Activated CD4-positive, alpha-beta T cell treated with anti-CD3 and anti-CD28 coated beads, Interleukin-2, amount 50 U/mL, for 1 hour (primary cell): ENCODE data around the gene STX2.
"Not testable (repeated sequence)": the region's sequence is repeated elsewhere in the genome, so short reads cannot be mapped to it uniquely, and the experiment has no call there.

Experiments used
- DNase-seq: peaks from one replicate; pipeline ENCODE4 v3.0.0-alpha.2; 2020

The STX2 gene

GRCh38 chr12:130868412-130868811, 29.4 kb upstream of the STX2 start:
- DNase-seq: no peak

GRCh38 chr12:130863298-130863697, 24.2 kb upstream of the STX2 start:
- no peak for DNase-seq

- not testable (repeated sequence) for DNase-seq
Observed at GRCh38 chr12:130862771-130863170, 23.7 kb upstream of the STX2 start.

GRCh38 chr12:130862161-130862560, 23.1 kb upstream of the STX2 start:
- DNase-seq: no peak

- no peak for DNase-seq
Observed at GRCh38 chr12:130860311-130860710, 21.3 kb upstream of the STX2 start.

GRCh38 chr12:130859161-130859560, 20.1 kb upstream of the STX2 start:
- no peak for DNase-seq

- no peak for DNase-seq
Observed at GRCh38 chr12:130858084-130858483, 19.0 kb upstream of the STX2 start.

- no peak for DNase-seq
Observed at GRCh38 chr12:130856088-130856487, 17.0 kb upstream of the STX2 start.

- DNase-seq: no peak
Observed at GRCh38 chr12:130850418-130851021, 11.5 kb upstream of the STX2 start.

GRCh38 chr12:130849561-130850417, 10.7 kb upstream of the STX2 start:
- DNase-seq: no peak

GRCh38 chr12:130848785-130849305, 9.8 kb upstream of the STX2 start:
- not testable (repeated sequence) for DNase-seq

- not testable (repeated sequence) for DNase-seq
Observed at GRCh38 chr12:130848105-130848504, 9.1 kb upstream of the STX2 start.

- no peak for DNase-seq
Observed at GRCh38 chr12:130847112-130847511, 8.1 kb upstream of the STX2 start.

- no peak for DNase-seq
Observed at GRCh38 chr12:130846369-130846768, 7.3 kb upstream of the STX2 start.

GRCh38 chr12:130839770-130840404, 837 bp upstream of the STX2 start:
- no peak for DNase-seq

GRCh38 chr12:130838284-130838950, 633 bp downstream of the STX2 start:
- peak; percentile 16 for DNase-seq

GRCh38 chr12:130835436-130835835, 3.6 kb downstream of the STX2 start:
- DNase-seq: no peak

GRCh38 chr12:130835011-130835410, 4.0 kb downstream of the STX2 start:
- no peak for DNase-seq

GRCh38 chr12:130832561-130833209, 6.4 kb downstream of the STX2 start:
- no peak for DNase-seq

GRCh38 chr12:130831876-130832405, 7.1 kb downstream of the STX2 start:
- DNase-seq: no peak

GRCh38 chr12:130831246-130831645, 7.8 kb downstream of the STX2 start:
- DNase-seq: no peak

GRCh38 chr12:130830246-130830551, 8.9 kb downstream of the STX2 start:
- DNase-seq: no peak
